Measurements from ENCODE around the gene PRAMEF8.
"Not testable (repeated sequence)": the region's sequence is repeated elsewhere in the genome, so short reads cannot be mapped to it uniquely, and the experiment has no call there.

PRAMEF8 gene
- 0 reads per million in 9 experiments for total RNA-seq

DNA sequence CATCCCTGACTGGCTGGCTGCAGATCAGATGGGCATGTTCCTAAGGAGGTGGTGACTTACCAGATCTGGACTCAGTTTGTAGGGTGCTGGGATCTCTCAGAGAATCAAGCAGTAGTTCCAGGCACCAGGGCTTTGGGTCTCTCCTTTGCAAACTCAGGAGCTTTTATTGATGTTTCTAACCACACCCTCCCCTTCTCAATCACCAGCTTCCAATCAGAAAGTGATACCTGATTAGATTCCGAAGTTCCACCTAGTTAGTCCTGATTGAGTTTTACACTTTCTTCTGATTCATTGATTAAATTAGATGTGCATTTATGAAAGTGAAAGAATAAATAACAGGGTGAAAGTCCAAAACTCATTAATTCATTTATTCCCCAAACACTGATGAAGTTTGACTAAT, at the start of gene PRAMEF8:
Gene PRAMEF8, minus strand, starts transcription at position 101 of the 400 bp plus-strand sequence. CDS start 1,046 bp downstream, outside the sequence.
- not testable (repeated sequence) for H3K9me3 Mint-ChIP-seq; ATAC-seq (replicated peaks)

DNA sequence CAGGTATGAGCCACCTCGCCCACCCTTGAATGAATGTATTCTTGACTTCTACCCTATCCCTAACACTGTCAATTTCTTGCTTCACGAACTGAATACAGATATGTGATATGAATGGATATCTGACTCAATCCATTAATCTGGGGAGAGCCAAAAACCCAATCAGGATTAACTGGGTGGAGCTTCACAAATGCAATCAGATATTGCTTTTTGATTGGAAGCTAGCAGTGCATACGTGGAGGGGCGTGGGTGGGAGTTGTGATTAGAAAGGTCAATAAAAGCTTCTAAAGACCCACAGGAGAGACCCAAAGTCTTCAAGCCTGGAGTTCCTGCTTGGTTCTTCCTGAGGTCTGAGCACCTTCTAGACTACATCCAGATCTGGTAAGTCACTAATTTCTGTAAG, 30.3 kb upstream of the PRAMEF8 start, which contains the start of gene PRAMEF15:
Gene PRAMEF15, plus strand, starts transcription at position 301 of the 400 bp plus-strand sequence. CDS start 2,827 bp downstream, outside the sequence.
- DNase-seq; H3K27me3 Mint-ChIP-seq; ATAC-seq (replicated peaks); H3K36me3 Mint-ChIP-seq (ENCODE audit: insufficient read depth); H3K9me3 Mint-ChIP-seq; H3K4me1 Mint-ChIP-seq (ENCODE audit: low read depth in 2 of 2); H3K4me3 Mint-ChIP-seq; H3K27ac Mint-ChIP-seq: not testable (repeated sequence)

More for the DNA sequence above, at the start of gene PRAMEF8:
- H3K4me1 Mint-ChIP-seq (ENCODE audit: low read depth in 2 of 2); DNase-seq; H3K27me3 Mint-ChIP-seq; H3K27ac Mint-ChIP-seq; H3K4me3 Mint-ChIP-seq; H3K36me3 Mint-ChIP-seq (ENCODE audit: insufficient read depth): not testable (repeated sequence)

DNA sequence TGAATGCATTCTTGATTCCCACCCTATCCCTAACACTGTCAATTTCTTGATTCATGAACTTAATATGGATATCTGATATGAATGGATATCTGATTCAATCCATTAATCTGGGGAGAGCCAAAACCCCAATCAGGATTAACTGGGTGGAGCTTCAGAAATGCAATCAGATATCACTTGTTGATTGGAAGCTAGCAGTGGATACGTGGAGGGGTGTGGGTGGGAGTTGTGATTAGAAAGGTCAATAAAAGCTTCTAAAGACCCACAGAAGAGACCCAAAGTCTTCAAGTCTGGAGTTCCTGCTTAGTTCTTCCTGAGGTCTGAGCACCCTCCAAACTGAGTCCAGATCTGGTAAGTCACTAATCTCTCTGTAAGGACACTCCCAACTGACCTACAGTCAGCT, 18.3 kb upstream of the PRAMEF8 start, which contains the start of gene PRAMEF33:
Gene PRAMEF33, plus strand, starts transcription at position 301 of the 400 bp plus-strand sequence. CDS start 2,416 bp downstream, outside the sequence.
- H3K4me3 Mint-ChIP-seq; H3K9me3 Mint-ChIP-seq; H3K36me3 Mint-ChIP-seq (ENCODE audit: insufficient read depth); DNase-seq; H3K4me1 Mint-ChIP-seq (ENCODE audit: low read depth in 2 of 2); H3K27me3 Mint-ChIP-seq; ATAC-seq (replicated peaks); H3K27ac Mint-ChIP-seq: not testable (repeated sequence)

DNA sequence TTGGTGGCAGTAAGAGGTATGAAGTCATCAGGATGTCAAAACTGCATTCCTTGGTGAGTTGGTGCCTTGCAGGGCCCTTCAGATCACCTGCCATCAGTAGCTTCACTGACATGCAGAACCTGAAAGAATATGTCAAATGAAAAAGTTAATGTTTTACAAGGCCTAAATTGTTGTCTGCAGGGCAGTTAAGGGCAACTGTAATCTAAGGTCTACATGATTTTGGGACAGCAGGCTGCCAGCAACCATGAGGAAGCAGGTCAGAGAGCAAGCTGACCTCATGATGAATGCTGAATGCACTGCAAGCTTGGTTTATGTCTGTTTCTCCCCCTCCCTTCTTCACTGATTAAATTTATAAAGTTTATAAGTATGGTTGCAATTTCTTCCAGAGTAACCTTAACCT, 17.3 kb upstream of the PRAMEF8 start:
- H3K27me3 Mint-ChIP-seq; H3K4me1 Mint-ChIP-seq (ENCODE audit: low read depth in 2 of 2); DNase-seq; ATAC-seq (replicated peaks); H3K36me3 Mint-ChIP-seq (ENCODE audit: insufficient read depth); H3K9me3 Mint-ChIP-seq; H3K4me3 Mint-ChIP-seq; H3K27ac Mint-ChIP-seq: not testable (repeated sequence)

DNA sequence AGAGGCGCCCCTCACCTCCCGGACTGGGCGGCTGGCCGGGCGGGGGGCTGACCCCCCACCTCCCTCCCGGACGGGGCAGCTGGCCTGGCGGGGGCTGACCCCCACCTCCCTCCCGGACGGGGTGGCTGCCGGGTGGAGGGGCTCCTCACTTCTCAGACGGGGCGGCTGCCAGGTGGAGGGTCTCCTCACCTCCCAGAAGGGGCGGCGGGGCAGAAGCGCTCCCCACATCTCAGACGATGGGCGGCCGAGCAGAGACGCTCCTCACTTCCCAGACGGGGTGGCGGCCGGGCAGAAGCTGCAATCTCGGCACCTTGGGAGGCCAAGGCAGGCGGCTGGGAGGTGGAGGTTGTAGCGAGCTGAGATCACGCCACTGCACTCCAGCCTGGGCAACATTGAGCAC, 13.8 kb upstream of the PRAMEF8 start:
- not testable (repeated sequence) for ATAC-seq (replicated peaks); DNase-seq; H3K4me1 Mint-ChIP-seq (ENCODE audit: low read depth in 2 of 2); H3K27ac Mint-ChIP-seq; H3K9me3 Mint-ChIP-seq; H3K36me3 Mint-ChIP-seq (ENCODE audit: insufficient read depth); H3K4me3 Mint-ChIP-seq; H3K27me3 Mint-ChIP-seq

DNA sequence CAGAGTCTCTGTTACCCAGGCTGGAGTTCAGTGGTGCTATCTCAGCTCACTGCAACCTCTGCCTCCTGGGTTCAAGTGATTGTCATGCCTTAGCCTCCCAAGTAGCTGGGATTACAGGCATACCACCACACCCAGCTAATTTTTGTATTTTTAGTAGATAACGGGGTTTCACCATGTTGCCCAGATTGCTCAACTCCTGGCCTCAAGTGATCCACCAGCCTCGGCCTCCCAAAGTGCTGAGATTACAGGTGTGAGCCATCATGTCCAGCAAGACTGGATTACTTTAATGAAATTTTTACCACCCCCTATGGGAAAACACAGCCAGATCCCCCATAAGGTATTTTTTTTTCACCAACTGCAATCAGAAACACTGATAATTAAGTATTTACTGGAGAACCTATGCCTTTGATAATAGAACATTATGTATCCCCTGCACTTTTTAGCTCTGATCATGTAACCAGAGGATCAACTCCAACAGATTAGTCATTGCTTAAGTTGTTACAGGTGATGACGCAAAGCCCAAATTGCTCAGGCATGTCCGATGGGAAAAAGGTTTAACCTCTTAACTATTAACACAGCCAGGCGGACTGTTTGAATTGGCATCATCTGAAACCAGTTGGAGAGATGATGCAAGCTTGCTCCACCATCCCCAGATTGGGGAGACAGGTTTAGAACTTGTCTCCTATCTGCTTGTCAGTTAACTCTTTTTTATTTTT, 12.4 kb upstream of the PRAMEF8 start:
- H3K4me3 Mint-ChIP-seq; ATAC-seq (replicated peaks); H3K36me3 Mint-ChIP-seq (ENCODE audit: insufficient read depth); H3K4me1 Mint-ChIP-seq (ENCODE audit: low read depth in 2 of 2); DNase-seq; H3K27me3 Mint-ChIP-seq; H3K27ac Mint-ChIP-seq; H3K9me3 Mint-ChIP-seq: not testable (repeated sequence)

DNA sequence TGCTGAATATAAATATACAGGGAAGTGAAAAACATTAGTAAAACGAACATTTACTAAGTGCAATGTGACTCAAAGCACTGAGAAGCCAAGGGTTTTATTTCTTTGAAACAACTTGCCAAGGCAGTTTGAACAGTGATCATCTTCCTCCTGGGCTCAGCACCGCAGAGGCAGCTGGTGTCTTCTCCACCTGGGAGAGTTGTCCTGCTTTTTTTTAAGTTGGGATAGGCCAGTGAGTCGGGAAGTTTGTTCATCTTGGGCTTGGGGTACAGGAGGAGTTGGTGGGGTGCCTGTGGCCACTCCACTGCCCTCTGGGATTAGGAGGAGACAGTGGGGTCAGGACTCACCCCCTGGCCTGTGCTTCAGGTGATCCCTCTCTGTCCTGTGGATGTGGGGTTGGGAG, 4.1 kb upstream of the PRAMEF8 start:
- not testable (repeated sequence) for H3K4me1 Mint-ChIP-seq (ENCODE audit: low read depth in 2 of 2); H3K27me3 Mint-ChIP-seq; H3K27ac Mint-ChIP-seq; H3K36me3 Mint-ChIP-seq (ENCODE audit: insufficient read depth); H3K9me3 Mint-ChIP-seq; ATAC-seq (replicated peaks); DNase-seq; H3K4me3 Mint-ChIP-seq

DNA sequence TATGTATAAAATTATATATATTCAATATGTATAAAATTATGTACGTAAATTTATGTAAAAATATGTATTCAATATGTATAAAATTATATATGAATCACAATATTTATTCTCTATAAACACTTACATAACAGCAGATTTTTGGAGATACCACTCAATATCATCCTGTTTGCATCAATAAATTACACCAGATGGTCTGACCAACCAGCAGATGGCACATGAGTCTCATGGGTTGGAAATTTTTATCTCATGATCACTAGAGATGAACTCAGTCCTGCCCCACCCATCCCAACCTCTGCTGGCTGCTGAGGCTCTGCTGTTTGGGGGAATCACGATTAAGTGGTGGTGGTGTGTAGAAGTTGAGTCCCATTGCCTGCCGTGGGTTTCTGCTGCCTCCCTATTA, 5.3 kb downstream of the PRAMEF8 start:
- H3K4me3 Mint-ChIP-seq; ATAC-seq (replicated peaks); H3K9me3 Mint-ChIP-seq; H3K36me3 Mint-ChIP-seq (ENCODE audit: insufficient read depth); DNase-seq; H3K27ac Mint-ChIP-seq; H3K27me3 Mint-ChIP-seq; H3K4me1 Mint-ChIP-seq (ENCODE audit: low read depth in 2 of 2): not testable (repeated sequence)

DNA sequence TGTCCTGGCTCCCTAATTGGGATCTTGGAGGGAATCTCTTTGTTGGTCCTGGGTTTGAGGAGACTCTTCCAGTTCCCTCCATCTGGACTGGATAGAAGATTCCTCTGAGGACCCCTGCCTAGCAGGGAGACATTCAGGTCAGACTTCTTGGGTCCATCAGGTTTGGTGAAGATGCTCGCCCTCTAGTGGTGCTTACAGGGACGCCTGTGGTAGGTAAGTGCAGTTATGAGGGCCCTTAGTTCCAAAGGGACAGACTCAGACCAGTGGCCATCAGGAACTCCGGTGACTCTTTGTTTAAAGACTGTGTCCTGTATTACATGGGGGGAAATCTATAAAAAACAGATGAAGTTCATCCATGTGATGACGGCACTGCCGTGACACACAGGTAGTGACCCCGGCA, 7.9 kb downstream of the PRAMEF8 start:
- not testable (repeated sequence) for H3K36me3 Mint-ChIP-seq (ENCODE audit: insufficient read depth); ATAC-seq (replicated peaks); H3K4me1 Mint-ChIP-seq (ENCODE audit: low read depth in 2 of 2); H3K9me3 Mint-ChIP-seq; H3K4me3 Mint-ChIP-seq; H3K27me3 Mint-ChIP-seq; DNase-seq; H3K27ac Mint-ChIP-seq

DNA sequence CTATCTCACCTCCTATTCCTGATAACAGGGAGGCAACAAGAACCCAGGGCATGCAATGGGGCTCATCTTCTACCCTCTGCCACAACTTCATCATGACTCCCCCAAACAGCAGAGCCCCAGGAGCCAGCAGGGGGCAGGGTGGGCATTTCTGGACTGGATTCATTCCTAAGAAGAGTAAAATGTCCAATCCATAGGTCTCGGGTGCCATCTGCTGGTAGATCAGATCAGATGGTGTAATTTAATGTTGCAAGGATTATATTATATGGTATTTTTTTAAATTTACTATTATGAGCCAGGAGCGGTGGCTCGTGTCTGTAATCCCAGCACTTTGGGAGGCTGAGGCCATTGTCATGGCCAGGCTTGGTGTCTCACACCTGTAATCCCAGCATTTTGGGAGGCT, 19.8 kb downstream of the PRAMEF8 start:
- H3K27ac Mint-ChIP-seq; H3K9me3 Mint-ChIP-seq; H3K36me3 Mint-ChIP-seq (ENCODE audit: insufficient read depth); H3K27me3 Mint-ChIP-seq; H3K4me1 Mint-ChIP-seq (ENCODE audit: low read depth in 2 of 2); H3K4me3 Mint-ChIP-seq; DNase-seq; ATAC-seq (replicated peaks): not testable (repeated sequence)

DNA sequence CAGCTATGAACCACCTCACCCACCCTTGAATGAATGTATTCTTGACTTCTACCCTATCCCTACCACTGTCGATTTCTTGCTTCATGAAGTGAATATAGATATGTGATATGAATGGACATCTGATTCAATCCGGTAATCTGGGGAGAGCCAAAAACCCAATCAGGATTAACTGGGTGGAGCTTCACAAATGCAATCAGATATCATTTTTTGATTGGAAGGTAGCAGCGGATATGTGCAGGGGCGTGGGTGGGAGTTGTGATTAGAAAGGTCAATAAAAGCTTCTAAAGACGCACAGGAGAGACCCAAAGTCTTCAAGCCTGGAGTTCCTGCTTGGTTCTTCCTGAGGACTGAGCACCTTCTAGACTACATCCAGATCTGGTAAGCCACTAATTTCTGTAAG, 31.0 kb downstream of the PRAMEF8 start, which contains the start of gene PRAMEF5:
Gene PRAMEF5, plus strand, starts transcription at position 301 of the 400 bp plus-strand sequence. CDS start 5,071 bp downstream, outside the sequence.
- H3K9me3 Mint-ChIP-seq; H3K4me3 Mint-ChIP-seq; H3K27me3 Mint-ChIP-seq; ATAC-seq (replicated peaks); H3K4me1 Mint-ChIP-seq (ENCODE audit: low read depth in 2 of 2); H3K36me3 Mint-ChIP-seq (ENCODE audit: insufficient read depth); H3K27ac Mint-ChIP-seq; DNase-seq: not testable (repeated sequence)

DNA sequence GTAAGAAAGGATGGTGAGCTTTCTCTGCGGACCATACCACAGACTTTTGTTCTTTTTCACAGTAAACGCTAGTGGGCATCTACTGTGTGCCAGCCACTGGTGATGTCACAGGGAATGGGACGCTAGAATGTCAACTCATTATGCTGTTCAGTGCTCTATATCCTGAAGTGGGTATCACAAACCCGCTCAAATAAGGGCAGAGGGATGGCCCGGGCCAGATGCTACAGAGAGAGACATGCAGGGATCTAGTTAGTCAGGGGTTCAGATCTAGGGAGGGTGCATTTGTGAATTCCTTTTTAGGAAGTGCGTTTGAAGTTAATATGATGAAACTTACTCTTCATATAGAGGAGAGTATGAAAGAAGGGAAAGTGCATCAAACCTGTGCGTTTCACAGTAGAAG, 37.8 kb downstream of the PRAMEF8 start:
- H3K27ac Mint-ChIP-seq; H3K36me3 Mint-ChIP-seq (ENCODE audit: insufficient read depth); H3K4me3 Mint-ChIP-seq; H3K4me1 Mint-ChIP-seq (ENCODE audit: low read depth in 2 of 2); H3K9me3 Mint-ChIP-seq; DNase-seq; ATAC-seq (replicated peaks): not testable (repeated sequence)
- H3K27me3 Mint-ChIP-seq, result peaks cover 18 to 21% of the 10 kb centered on the region in 2 donors

DNA sequence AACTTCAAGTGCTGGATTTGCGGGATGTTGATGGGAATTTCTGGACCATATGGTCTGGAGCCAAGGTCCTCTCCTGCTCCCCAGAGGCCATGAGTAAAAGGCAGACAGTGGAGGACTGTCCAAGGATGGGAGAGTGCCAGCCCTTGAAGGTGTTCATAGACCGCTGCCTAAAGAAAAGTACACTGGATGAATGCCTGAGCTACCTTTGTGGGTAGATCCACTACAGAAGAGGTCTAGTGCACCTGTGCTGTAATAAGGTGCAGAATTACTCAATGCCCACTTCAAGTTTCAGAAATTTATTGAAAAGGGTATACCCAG, 38.4 kb downstream of the PRAMEF8 start:
- not testable (repeated sequence) for H3K9me3 Mint-ChIP-seq; ATAC-seq (replicated peaks); H3K36me3 Mint-ChIP-seq (ENCODE audit: insufficient read depth)

DNA sequence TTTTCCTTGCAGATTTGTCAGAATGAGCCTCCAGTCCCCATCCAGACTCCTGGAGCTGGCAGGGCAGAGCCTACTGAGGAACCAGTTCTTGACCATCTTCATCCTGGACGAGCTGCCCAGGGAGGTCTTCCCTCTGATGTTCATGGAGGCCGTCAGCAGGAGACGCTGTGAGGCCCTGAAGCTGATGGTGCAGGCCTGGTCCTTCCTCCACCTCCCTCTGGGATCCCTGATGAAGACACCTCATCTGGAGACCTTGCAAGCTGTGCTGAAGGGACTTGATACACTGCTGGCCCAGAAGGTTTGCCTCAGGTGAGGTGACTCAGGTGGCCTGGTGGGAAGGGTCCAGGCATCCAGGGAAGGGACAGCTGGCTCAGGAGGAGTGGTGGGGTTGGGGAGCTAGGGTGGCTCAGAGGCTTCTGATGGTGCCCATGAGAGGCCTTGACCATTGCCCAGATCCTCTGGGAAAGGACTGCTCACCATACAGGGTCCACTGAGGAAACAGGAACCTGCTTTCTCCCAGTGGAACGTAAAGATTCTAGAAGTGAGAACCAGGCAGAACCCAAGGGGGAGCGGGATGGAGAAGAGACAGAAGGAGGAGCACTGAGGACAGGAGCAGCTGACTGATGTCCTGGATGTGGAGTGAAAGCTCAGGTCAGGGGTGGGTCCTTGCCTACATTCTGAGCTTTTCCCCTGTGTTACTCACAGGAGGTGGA, 38.9 kb downstream of the PRAMEF8 start:
- not testable (repeated sequence) for H3K27ac Mint-ChIP-seq; H3K36me3 Mint-ChIP-seq (ENCODE audit: insufficient read depth); H3K4me3 Mint-ChIP-seq; H3K4me1 Mint-ChIP-seq (ENCODE audit: low read depth in 2 of 2); H3K9me3 Mint-ChIP-seq; DNase-seq; ATAC-seq (replicated peaks)
- peaks cover 21 to 23% of the 10 kb centered on the region in 2 donors for H3K27me3 Mint-ChIP-seq

More for the DNA sequence above, 38.4 kb downstream of the PRAMEF8 start:
- H3K4me1 Mint-ChIP-seq (ENCODE audit: low read depth in 2 of 2); H3K27ac Mint-ChIP-seq; DNase-seq; H3K4me3 Mint-ChIP-seq: not testable (repeated sequence)
- peaks cover 18 to 21% of the 10 kb centered on the region in 2 donors for H3K27me3 Mint-ChIP-seq
